Activated gamma-delta T cell treated with Interleukin-2 at 50 U/mL for 16 hours (primary cell): ENCODE measurements around the gene RAB30.

ENCODE experiments used
- DNase-seq: peaks from one replicate; pipeline ENCODE4 v3.0.0-alpha.2; 2020

RAB30 gene

GRCh38 chr11:83071567-83072349 lies at the start of gene RAB30:
Gene RAB30 (minus strand): TSS chr11:83071897. CDS start chr11:82997316, 74,581 bp downstream.
- peak; percentile 93 for DNase-seq

- DNase-seq = no peak
These were observed 48.6 kb upstream of the RAB30 start for GRCh38 chr11:83120327-83120726.

- DNase-seq = no peak
These were observed 47.5 kb upstream of the RAB30 start for GRCh38 chr11:83119216-83119615.

- no peak for DNase-seq
These were observed 47.1 kb upstream of the RAB30 start for GRCh38 chr11:83118814-83119213.

- DNase-seq = no peak
These were observed 44.4 kb upstream of the RAB30 start for GRCh38 chr11:83116015-83116641.

GRCh38 chr11:83115551-83115950 lies 43.9 kb upstream of the RAB30 start:
- DNase-seq = no peak

- DNase-seq = no peak
These were observed 43.3 kb upstream of the RAB30 start for GRCh38 chr11:83115026-83115425.

- no peak for DNase-seq
These were observed 41.2 kb upstream of the RAB30 start for GRCh38 chr11:83112886-83113285.

- DNase-seq = no peak
These were observed 33.5 kb upstream of the RAB30 start for GRCh38 chr11:83105168-83105567.

- DNase-seq = no peak
These were observed 31.1 kb upstream of the RAB30 start for GRCh38 chr11:83102834-83103233.

GRCh38 chr11:83097429-83098075 lies 25.9 kb upstream of the RAB30 start:
- no peak for DNase-seq

GRCh38 chr11:83093634-83094033 lies 21.9 kb upstream of the RAB30 start:
- DNase-seq = no peak

GRCh38 chr11:83092488-83093384 lies 21.0 kb upstream of the RAB30 start:
- DNase-seq = no peak

- no peak for DNase-seq
These were observed 17.3 kb upstream of the RAB30 start for GRCh38 chr11:83088965-83089364.

- no peak for DNase-seq
These were observed 15.3 kb upstream of the RAB30 start for GRCh38 chr11:83087035-83087434.

- DNase-seq = no peak
These were observed 8.1 kb upstream of the RAB30 start for GRCh38 chr11:83079820-83080219.

- DNase-seq = no peak
These were observed 6.6 kb upstream of the RAB30 start for GRCh38 chr11:83078269-83078668.

GRCh38 chr11:83073884-83074283 lies 2.2 kb upstream of the RAB30 start:
- DNase-seq = no peak

GRCh38 chr11:83073258-83073657 lies 1.6 kb upstream of the RAB30 start:
- DNase-seq = no peak

GRCh38 chr11:83072350-83073242 lies 899 bp upstream of the RAB30 start:
- no peak for DNase-seq

GRCh38 chr11:83070731-83071566 lies 748 bp downstream of the RAB30 start:
- DNase-seq = no peak
